Measurements from ENCODE around the gene HP.

The HP gene

GRCh38 chr16:72083778-72084404 lies 29.6 kb downstream of the HP start:
- TF ChIP-seq POLR2AphosphoS5 (IDR thresholded peaks at IDR 0.05; ENCODE audit: low read depth) (no peak), CTCF (IDR thresholded peaks at IDR 0.05; ENCODE audit: insufficient read depth, low read length) (no peak), SPI1 (IDR thresholded peaks at IDR 0.05; ENCODE audit: borderline replicate concordance, low read depth) (no peak), GABPA (IDR thresholded peaks at IDR 0.05; ENCODE audit: low read depth) (no peak)
- TF ChIP-seq, protein P1, sequence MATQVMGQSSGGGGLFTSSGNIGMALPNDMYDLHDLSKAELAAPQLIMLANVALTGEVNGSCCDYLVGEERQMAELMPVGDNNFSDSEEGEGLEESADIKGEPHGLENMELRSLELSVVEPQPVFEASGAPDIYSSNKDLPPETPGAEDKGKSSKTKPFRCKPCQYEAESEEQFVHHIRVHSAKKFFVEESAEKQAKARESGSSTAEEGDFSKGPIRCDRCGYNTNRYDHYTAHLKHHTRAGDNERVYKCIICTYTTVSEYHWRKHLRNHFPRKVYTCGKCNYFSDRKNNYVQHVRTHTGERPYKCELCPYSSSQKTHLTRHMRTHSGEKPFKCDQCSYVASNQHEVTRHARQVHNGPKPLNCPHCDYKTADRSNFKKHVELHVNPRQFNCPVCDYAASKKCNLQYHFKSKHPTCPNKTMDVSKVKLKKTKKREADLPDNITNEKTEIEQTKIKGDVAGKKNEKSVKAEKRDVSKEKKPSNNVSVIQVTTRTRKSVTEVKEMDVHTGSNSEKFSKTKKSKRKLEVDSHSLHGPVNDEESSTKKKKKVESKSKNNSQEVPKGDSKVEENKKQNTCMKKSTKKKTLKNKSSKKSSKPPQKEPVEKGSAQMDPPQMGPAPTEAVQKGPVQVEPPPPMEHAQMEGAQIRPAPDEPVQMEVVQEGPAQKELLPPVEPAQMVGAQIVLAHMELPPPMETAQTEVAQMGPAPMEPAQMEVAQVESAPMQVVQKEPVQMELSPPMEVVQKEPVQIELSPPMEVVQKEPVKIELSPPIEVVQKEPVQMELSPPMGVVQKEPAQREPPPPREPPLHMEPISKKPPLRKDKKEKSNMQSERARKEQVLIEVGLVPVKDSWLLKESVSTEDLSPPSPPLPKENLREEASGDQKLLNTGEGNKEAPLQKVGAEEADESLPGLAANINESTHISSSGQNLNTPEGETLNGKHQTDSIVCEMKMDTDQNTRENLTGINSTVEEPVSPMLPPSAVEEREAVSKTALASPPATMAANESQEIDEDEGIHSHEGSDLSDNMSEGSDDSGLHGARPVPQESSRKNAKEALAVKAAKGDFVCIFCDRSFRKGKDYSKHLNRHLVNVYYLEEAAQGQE (IDR thresholded peaks at IDR 0.05; ENCODE audit: insufficient replicate concordance, low read depth), result no peak
- Histone ChIP-seq H3K27me3 (ENCODE audit: insufficient read depth, poor library complexity, severe bottlenecking) (no peaks in the 10 kb centered on the region), H3K27ac (replicated peaks) (no peak overlapping the region), H3K4me3 (replicated peaks; ENCODE audit: insufficient read depth, low read length) (no peak overlapping the region)
- no peak for DNase-seq (ENCODE audit: low read depth in 1 of 2, low spot score in 1 of 2)

DNA sequence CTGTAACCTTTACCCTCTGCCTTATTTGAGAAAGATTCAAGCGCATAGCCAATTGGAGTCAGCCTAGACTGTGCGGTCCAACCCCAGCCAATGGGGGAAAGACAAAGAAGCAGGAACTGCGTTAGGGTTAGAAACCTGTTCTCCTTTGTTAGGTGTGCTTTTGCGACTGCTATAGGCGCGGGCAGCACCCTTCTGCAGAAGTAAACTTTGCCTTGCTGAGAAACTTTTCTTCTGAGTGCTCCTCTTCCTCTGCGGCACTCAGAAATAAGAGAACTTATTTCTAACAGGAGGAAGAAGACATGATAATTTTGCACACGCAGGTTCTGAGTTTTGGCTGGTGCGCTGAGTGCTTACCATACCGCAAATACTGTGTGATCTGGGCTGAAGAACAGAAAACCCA lies 30.1 kb downstream of the HP start:
- TF ChIP-seq, protein P1 (IDR thresholded peaks at IDR 0.05; ENCODE audit: insufficient replicate concordance, low read depth), result no peak
- no peak for TF ChIP-seq GABPA (IDR thresholded peaks at IDR 0.05; ENCODE audit: low read depth)
- TF ChIP-seq SPI1 (IDR thresholded peaks at IDR 0.05; ENCODE audit: borderline replicate concordance, low read depth), result no peak
- TF ChIP-seq CTCF (IDR thresholded peaks at IDR 0.05; ENCODE audit: insufficient read depth, low read length), result no peak
- TF ChIP-seq POLR2AphosphoS5 (IDR thresholded peaks at IDR 0.05; ENCODE audit: low read depth), result no peak
- H3K27me3 ChIP-seq (ENCODE audit: insufficient read depth, poor library complexity, severe bottlenecking), result no peaks in the 10 kb centered on the region
- DNase-seq (ENCODE audit: low read depth in 1 of 2, low spot score in 1 of 2), result no peak
- H3K4me3 ChIP-seq (replicated peaks; ENCODE audit: insufficient read depth, low read length), result no peak overlapping the region
- H3K27ac ChIP-seq (replicated peaks), result no peak overlapping the region

DNA sequence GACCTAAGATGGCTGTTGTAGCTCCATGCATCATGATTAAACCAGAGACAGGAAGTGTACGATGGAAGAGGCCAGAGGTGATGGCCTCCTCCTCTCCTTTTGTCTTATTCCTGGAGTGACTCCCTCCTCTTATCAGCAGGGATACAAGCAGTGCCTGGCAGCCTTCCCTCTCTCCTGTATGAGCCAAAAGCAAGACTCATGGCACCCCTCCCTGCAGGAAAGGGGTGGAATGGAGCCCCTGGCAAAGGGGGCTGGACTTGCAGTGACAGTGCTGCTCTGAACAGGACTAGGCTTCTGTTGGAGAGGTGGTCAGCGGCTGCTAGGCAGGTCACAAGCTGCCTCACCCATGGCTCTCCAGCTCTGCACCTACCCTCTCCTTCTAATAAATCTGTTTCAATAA lies 30.7 kb downstream of the HP start:
- no peak for DNase-seq (ENCODE audit: low read depth in 1 of 2, low spot score in 1 of 2)
- TF ChIP-seq GABPA (IDR thresholded peaks at IDR 0.05; ENCODE audit: low read depth), result no peak

DNA sequence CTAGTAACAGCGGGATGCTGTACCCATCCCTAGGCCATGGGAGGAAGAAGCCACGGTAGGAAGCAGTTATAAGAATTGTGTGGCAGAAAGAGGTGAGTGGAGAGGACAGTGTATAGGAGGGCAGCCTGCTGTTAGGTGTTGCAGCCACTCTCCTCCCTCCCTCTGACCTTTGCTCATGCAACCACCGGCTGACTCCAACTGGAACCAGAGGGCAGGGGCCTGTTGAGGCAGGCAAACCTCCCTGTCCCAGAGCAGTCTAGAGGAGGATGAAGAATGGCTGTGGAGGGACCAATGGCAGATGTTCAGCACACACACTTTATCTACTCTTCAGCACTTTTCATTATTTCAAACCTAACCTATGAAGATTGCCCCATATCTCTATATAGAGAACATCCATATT lies 36.9 kb downstream of the HP start:
- TF ChIP-seq CTCF (IDR thresholded peaks at IDR 0.05; ENCODE audit: insufficient read depth, low read length) (no peak), POLR2AphosphoS5 (IDR thresholded peaks at IDR 0.05; ENCODE audit: low read depth) (no peak), SPI1 (IDR thresholded peaks at IDR 0.05; ENCODE audit: borderline replicate concordance, low read depth) (no peak), GABPA (IDR thresholded peaks at IDR 0.05; ENCODE audit: low read depth) (no peak)
- TF ChIP-seq, protein P1 (IDR thresholded peaks at IDR 0.05; ENCODE audit: insufficient replicate concordance, low read depth), result no peak
- H3K4me3 ChIP-seq (replicated peaks; ENCODE audit: insufficient read depth, low read length), result no peak overlapping the region
- H3K27ac ChIP-seq (replicated peaks), result no peak overlapping the region
- no peaks in the 10 kb centered on the region for H3K27me3 ChIP-seq (ENCODE audit: insufficient read depth, poor library complexity, severe bottlenecking)
- no peak for DNase-seq (ENCODE audit: low read depth in 1 of 2, low spot score in 1 of 2)

More for the DNA sequence above, 30.7 kb downstream of the HP start:
- H3K27me3 ChIP-seq (ENCODE audit: insufficient read depth, poor library complexity, severe bottlenecking), result no peaks in the 10 kb centered on the region
- H3K4me3 ChIP-seq (replicated peaks; ENCODE audit: insufficient read depth, low read length), result no peak overlapping the region
- no peak overlapping the region for H3K27ac ChIP-seq (replicated peaks)

Data from HL-60 (cell line).